ENCODE results near the gene ZNF543. TPM values are rescaled to one million over a fixed set of nuclear protein-coding genes. Genes with fewer than 3 reads are reported as not detected.
A peak's percentile ranks its signal among the peaks of the same experiment; 100 is the strongest.

Gene ZNF543
- total and polyA plus RNA-seq, 2 of the 13 experiments (the other 11 are each of a cell fraction or from before 2014, with no cell fraction given) = 2.1 to 8.9 TPM

DNA sequence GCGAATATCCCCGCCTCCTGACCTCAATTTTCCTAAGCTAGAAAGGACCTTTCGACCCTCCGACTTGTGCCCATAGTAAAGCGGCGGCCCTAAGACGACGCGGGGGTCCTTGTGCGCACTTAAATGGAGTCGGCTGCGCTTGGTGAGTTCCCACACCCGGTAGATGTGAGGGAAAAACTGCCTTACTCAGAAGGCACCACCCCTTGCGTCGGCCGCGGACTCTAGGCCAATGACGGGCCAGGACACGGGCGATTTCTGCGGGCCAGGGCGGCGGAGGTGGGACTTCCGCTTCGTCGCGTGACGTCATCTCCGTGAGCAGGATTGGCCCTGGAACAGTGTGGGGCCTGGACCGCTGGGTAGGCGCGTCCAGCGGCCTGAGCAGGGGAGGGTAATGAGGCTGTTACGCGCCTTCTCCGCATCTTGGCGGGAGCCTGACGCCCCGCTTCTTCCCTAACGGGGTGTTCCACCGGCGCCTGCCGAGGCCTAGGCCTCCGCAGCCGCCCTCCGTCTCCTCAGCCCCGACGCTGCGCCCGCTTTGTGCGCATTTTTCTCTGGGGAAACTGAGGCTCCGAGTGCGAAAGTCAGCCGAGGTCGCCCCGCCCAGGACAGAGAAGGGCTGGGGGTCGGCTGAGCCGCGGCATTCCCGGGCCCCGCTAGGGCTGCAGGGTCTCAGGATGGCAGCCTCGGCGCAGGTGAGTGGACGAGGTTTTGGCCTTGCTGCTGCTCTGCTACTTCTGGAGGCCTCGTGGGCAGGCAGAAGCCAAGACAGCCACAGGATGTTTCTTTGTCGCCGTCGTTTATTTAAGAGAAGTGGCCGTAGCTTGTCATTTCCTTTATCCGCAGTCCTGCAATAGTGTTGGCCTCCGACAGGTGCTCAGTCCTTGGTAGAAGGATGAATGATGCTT is at the start of gene ZNF543 (continued):
- TF ChIP-seq, protein P1, sequence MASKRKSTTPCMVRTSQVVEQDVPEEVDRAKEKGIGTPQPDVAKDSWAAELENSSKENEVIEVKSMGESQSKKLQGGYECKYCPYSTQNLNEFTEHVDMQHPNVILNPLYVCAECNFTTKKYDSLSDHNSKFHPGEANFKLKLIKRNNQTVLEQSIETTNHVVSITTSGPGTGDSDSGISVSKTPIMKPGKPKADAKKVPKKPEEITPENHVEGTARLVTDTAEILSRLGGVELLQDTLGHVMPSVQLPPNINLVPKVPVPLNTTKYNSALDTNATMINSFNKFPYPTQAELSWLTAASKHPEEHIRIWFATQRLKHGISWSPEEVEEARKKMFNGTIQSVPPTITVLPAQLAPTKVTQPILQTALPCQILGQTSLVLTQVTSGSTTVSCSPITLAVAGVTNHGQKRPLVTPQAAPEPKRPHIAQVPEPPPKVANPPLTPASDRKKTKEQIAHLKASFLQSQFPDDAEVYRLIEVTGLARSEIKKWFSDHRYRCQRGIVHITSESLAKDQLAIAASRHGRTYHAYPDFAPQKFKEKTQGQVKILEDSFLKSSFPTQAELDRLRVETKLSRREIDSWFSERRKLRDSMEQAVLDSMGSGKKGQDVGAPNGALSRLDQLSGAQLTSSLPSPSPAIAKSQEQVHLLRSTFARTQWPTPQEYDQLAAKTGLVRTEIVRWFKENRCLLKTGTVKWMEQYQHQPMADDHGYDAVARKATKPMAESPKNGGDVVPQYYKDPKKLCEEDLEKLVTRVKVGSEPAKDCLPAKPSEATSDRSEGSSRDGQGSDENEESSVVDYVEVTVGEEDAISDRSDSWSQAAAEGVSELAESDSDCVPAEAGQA (IDR thresholded peaks at IDR 0.05; ENCODE audit: low read depth) = peak; percentile 73; the same call in 1 of the 2 replicates
- TF ChIP-seq, protein P1 (CRISPR knock-in tag; IDR thresholded peaks at IDR 0.05; ENCODE audit: borderline replicate concordance) = no peak
- TF ChIP-seq, protein P2, sequence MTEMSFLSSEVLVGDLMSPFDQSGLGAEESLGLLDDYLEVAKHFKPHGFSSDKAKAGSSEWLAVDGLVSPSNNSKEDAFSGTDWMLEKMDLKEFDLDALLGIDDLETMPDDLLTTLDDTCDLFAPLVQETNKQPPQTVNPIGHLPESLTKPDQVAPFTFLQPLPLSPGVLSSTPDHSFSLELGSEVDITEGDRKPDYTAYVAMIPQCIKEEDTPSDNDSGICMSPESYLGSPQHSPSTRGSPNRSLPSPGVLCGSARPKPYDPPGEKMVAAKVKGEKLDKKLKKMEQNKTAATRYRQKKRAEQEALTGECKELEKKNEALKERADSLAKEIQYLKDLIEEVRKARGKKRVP (CRISPR knock-in tag; IDR thresholded peaks at IDR 0.05) = 0 out of 4 replicates have a peak, but pooled peaks of 1 of the 2 experiments have one; percentile 41
- TF ChIP-seq NFYB (CRISPR knock-in tag; IDR thresholded peaks at IDR 0.05) = peak; percentile 80
- TF ChIP-seq, protein P3, sequence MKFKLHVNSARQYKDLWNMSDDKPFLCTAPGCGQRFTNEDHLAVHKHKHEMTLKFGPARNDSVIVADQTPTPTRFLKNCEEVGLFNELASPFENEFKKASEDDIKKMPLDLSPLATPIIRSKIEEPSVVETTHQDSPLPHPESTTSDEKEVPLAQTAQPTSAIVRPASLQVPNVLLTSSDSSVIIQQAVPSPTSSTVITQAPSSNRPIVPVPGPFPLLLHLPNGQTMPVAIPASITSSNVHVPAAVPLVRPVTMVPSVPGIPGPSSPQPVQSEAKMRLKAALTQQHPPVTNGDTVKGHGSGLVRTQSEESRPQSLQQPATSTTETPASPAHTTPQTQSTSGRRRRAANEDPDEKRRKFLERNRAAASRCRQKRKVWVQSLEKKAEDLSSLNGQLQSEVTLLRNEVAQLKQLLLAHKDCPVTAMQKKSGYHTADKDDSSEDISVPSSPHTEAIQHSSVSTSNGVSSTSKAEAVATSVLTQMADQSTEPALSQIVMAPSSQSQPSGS (CRISPR knock-in tag; IDR thresholded peaks at IDR 0.05) = peak; percentile 96
- TF ChIP-seq, protein P4, sequence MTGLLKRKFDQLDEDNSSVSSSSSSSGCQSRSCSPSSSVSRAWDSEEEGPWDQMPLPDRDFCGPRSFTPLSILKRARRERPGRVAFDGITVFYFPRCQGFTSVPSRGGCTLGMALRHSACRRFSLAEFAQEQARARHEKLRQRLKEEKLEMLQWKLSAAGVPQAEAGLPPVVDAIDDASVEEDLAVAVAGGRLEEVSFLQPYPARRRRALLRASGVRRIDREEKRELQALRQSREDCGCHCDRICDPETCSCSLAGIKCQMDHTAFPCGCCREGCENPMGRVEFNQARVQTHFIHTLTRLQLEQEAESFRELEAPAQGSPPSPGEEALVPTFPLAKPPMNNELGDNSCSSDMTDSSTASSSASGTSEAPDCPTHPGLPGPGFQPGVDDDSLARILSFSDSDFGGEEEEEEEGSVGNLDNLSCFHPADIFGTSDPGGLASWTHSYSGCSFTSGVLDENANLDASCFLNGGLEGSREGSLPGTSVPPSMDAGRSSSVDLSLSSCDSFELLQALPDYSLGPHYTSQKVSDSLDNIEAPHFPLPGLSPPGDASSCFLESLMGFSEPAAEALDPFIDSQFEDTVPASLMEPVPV (CRISPR knock-in tag; IDR thresholded peaks at IDR 0.05) = peak; percentile 70; the same call in 1 of the 2 replicates
- peak; percentile 65; the same call in 1 of the 2 replicates for TF ChIP-seq ZNF143 (CRISPR knock-in tag; IDR thresholded peaks at IDR 0.05)
- TF ChIP-seq ARHGAP35 (CRISPR knock-in tag; IDR thresholded peaks at IDR 0.05; ENCODE audit: borderline replicate concordance) = 0 out of 2 replicates have a peak, but pooled peaks have one; percentile 10
- TF ChIP-seq, protein P5, sequence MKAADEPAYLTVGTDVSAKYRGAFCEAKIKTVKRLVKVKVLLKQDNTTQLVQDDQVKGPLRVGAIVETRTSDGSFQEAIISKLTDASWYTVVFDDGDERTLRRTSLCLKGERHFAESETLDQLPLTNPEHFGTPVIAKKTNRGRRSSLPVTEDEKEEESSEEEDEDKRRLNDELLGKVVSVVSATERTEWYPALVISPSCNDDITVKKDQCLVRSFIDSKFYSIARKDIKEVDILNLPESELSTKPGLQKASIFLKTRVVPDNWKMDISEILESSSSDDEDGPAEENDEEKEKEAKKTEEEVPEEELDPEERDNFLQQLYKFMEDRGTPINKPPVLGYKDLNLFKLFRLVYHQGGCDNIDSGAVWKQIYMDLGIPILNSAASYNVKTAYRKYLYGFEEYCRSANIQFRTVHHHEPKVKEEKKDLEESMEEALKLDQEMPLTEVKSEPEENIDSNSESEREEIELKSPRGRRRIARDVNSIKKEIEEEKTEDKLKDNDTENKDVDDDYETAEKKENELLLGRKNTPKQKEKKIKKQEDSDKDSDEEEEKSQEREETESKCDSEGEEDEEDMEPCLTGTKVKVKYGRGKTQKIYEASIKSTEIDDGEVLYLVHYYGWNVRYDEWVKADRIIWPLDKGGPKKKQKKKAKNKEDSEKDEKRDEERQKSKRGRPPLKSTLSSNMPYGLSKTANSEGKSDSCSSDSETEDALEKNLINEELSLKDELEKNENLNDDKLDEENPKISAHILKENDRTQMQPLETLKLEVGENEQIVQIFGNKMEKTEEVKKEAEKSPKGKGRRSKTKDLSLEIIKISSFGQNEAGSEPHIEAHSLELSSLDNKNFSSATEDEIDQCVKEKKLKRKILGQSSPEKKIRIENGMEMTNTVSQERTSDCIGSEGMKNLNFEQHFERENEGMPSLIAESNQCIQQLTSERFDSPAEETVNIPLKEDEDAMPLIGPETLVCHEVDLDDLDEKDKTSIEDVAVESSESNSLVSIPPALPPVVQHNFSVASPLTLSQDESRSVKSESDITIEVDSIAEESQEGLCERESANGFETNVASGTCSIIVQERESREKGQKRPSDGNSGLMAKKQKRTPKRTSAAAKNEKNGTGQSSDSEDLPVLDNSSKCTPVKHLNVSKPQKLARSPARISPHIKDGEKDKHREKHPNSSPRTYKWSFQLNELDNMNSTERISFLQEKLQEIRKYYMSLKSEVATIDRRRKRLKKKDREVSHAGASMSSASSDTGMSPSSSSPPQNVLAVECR (CRISPR knock-in tag; IDR thresholded peaks at IDR 0.05; ENCODE audit: borderline replicate concordance) = peak; percentile 90
- peak; percentile 65; the same call in 1 of the 2 replicates for TF ChIP-seq ZBTB20 (CRISPR knock-in tag; IDR thresholded peaks at IDR 0.05; ENCODE audit: borderline replicate concordance, low read depth)
